GM12892 (cell line): ENCODE results near the gene CNGA1.
A peak's percentile ranks its signal among the peaks of the same experiment; 100 is the strongest.
"Not testable (repeated sequence)": the region's sequence is repeated elsewhere in the genome, so short reads cannot be mapped to it uniquely, and the experiment has no call there.

Experiments used
- DNase-seq: peaks from one replicate; pipeline ENCODE4 v3.0.0; 2011; ENCODE audit not compliant: insufficient read length
- FAIRE-seq: peaks from 2 replicates; lab custom pipeline; 2011; peaks lifted over from hg19 to GRCh38; lab: Jason Lieb, UNC
- POLR2A ChIP-seq: IDR thresholded peaks from 2 replicates; pipeline ENCODE4 v1.6.1; 2011; ENCODE audit warnings: low read depth, low read length, control low read depth
- POLR2AphosphoS5 ChIP-seq: IDR thresholded peaks from 2 replicates; pipeline ENCODE4 v1.6.1; 2011; ENCODE audit warnings: low read depth, low read length, control low read depth
- TAF1 ChIP-seq: IDR thresholded peaks from 2 replicates; pipeline ENCODE4 v1.6.1; 2011; ENCODE audit warnings: low read depth, mild to moderate bottlenecking, control low read depth, low read length, borderline replicate concordance

Gene CNGA1

GRCh38 chr4:48005781-48006180 lies 10.7 kb downstream of the CNGA1 start:
- no peak for DNase-seq
- no peak for TF ChIP-seq POLR2AphosphoS5
- TF ChIP-seq TAF1, result no peak
- TF ChIP-seq POLR2A, result no peak
- FAIRE-seq, result no peak

DNA sequence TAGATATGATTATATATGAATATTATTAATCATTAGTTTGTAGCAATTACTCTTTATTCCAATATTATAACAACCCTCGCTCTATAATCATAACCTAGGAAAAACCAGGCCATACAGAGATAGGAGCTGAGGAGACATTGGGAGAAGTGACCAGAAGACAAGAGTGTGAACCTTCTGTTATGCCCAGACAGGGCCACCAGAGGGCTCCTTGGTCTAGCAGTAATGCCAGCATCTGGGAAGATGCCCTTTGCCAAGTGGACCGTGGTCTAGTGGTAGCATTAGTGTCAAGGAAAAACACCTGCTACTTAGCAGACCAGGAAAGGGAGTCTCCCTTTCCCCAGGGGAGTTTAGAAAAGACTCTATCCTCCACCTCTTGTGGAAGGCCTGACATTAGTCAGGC lies 12.9 kb downstream of the CNGA1 start:
- DNase-seq, result not testable (repeated sequence)
- FAIRE-seq, result peak; percentile 70

DNA sequence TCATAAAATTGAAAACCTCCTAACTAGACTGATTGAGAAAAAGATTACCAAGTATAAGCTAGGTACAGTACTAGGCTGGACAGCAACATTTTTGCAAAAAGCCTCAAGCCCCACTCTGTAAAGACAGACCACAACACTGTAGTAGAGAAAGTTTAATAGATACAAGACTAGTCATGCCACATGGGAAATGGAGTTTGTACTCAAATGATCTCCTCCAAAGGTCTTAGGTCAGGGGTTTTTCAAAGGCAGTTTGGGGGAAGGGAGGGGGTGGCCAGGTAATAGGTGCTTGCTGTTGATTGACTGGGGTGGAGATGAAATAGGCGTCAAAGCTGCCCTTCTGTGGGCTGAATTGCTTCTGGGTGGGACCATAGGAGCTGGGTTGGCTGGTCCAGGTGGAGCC lies 14.2 kb downstream of the CNGA1 start:
- DNase-seq (no peak), FAIRE-seq (no peak)
- TF ChIP-seq POLR2A (no peak), POLR2AphosphoS5 (no peak), TAF1 (no peak)

DNA sequence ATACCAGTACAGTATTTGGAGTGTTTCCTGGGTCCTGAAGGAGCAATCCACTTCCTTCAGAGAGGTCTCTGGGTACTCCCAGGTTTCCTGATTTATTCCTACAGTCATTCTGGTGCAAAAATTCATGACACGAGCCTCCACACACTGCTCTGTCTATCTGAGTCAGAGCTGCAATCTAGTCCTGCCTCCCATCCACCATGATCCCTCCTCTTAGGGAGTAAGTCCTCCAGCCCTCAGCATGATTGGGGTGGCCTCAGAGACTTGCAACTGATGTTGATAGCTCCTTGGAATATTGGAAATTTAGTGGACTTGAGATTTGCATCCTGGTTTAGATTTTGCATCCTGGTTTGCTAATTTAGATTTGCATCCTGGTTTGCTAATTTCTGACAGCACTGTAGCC lies 20.5 kb downstream of the CNGA1 start:
- TF ChIP-seq POLR2A (no peak), POLR2AphosphoS5 (no peak), TAF1 (no peak)
- FAIRE-seq, result no peak

GRCh38 chr4:47992475-47992874 lies 24.0 kb downstream of the CNGA1 start:
- FAIRE-seq, DNase-seq: not testable (repeated sequence)

More for the DNA sequence above, 20.5 kb downstream of the CNGA1 start:
- DNase-seq, result no peak

DNA sequence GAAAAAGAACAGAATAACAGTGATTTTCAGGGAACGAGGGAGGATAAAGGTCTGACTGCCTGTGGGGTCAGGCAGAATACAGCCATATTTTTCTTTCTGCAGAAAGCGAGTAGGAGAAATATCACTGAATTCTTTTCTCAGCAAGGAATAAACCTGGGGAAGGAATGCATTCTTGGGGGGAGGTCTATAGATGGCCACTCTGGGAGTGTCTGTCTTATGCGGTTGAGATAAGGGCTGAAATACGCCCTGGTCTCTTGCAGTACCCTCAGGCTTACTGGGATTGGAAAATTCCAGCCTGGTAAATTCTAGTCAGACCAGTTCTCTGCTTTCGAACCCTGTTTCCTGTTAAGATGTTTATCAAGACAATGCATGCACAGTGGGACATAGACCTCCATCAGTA lies 26.3 kb downstream of the CNGA1 start:
- no peak for FAIRE-seq
- TF ChIP-seq TAF1, result no peak
- no peak for TF ChIP-seq POLR2A
- no peak for TF ChIP-seq POLR2AphosphoS5
- DNase-seq, result no peak

DNA sequence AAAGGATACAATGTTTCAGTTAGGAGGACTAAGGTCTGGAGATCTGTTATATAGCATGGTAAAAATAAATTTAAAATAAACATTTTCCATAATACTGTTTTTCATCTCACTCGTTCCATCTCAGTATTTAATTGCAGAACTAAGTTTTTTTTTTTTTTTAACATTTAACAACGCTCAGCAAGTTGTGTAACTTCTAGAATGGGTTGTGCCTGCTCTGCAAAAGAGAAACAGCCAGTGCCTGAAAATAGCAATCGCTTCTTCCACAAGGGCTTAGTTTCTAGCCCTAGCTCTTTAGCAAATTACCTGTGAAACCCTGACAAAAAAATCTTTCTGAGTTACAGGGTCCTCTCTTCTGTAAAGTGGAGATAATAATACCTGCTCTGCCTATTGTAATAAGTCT lies 41.9 kb downstream of the CNGA1 start:
- TF ChIP-seq POLR2A (no peak), POLR2AphosphoS5 (no peak), TAF1 (no peak)
- DNase-seq (no peak), FAIRE-seq (no peak)

DNA sequence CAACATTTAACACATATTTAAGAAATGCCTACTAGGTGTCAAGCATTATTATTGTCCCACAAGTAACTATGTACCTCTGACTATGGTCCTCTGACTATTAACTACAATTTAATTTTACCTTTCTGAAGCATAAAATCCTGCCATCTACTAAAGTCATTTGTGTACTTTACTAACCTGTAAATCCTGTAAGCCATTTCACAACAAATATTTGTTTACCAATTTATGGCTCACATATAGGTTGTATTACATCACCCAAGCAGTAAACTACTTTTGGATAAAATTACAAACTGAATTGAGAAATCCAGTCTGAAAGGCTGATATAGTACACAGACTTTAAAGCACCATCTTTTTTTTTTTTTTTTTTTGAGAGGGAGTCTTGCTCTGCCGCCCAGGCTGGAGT lies 43.8 kb downstream of the CNGA1 start:
- peak; percentile 46 for FAIRE-seq
- TF ChIP-seq TAF1, result no peak
- no peak for TF ChIP-seq POLR2A
- no peak for TF ChIP-seq POLR2AphosphoS5
- DNase-seq, result no peak

- no peak for DNase-seq
- TF ChIP-seq POLR2A, result no peak
- no peak for TF ChIP-seq TAF1
- TF ChIP-seq POLR2AphosphoS5, result no peak
- no peak for FAIRE-seq
These were observed 44.3 kb downstream of the CNGA1 start for GRCh38 chr4:47972181-47972580.

- FAIRE-seq, result no peak
- no peak for TF ChIP-seq POLR2A
- TF ChIP-seq TAF1, result no peak
- no peak for TF ChIP-seq POLR2AphosphoS5
- no peak for DNase-seq
These were observed 47.6 kb downstream of the CNGA1 start for GRCh38 chr4:47968847-47969246.

GRCh38 chr4:47954677-47955076 lies 61.8 kb downstream of the CNGA1 start:
- TF ChIP-seq POLR2A (no peak), TAF1 (no peak), POLR2AphosphoS5 (no peak)
- no peak for FAIRE-seq
- DNase-seq, result no peak

GRCh38 chr4:47954245-47954644 lies 62.2 kb downstream of the CNGA1 start:
- FAIRE-seq, result no peak

More at GRCh38 chr4:47954245-47954644, 62.2 kb downstream of the CNGA1 start:
- no peak for TF ChIP-seq POLR2A
- TF ChIP-seq TAF1, result no peak
- TF ChIP-seq POLR2AphosphoS5, result no peak
- DNase-seq, result no peak
